Fibroblast of skin of scalp (primary cell): Measurements from ENCODE around the gene DLST. TPM values are rescaled to one million over a fixed set of nuclear protein-coding genes. Genes with fewer than 3 reads are reported as not detected.

Experiments
- DNase-seq: peaks from one replicate; pipeline ENCODE4 v3.0.0-alpha.2; 2013
- polyA plus RNA-seq, 2 experiments: library from polyadenylated mRNA; unstranded; fragments of 120-200 nt; gene quantifications; one replicate each; pipeline ENCODE4 v1.2.1, GENCODE V29; 2013; ENCODE audit not compliant: insufficient read length in 2 of 2

The DLST gene
- 81.9 TPM for polyA plus RNA-seq (2013, experiment 1 of 2; ENCODE audit: insufficient read length)
- polyA plus RNA-seq (2013, experiment 2 of 2; ENCODE audit: insufficient read length) = 79.7 TPM

DNA sequence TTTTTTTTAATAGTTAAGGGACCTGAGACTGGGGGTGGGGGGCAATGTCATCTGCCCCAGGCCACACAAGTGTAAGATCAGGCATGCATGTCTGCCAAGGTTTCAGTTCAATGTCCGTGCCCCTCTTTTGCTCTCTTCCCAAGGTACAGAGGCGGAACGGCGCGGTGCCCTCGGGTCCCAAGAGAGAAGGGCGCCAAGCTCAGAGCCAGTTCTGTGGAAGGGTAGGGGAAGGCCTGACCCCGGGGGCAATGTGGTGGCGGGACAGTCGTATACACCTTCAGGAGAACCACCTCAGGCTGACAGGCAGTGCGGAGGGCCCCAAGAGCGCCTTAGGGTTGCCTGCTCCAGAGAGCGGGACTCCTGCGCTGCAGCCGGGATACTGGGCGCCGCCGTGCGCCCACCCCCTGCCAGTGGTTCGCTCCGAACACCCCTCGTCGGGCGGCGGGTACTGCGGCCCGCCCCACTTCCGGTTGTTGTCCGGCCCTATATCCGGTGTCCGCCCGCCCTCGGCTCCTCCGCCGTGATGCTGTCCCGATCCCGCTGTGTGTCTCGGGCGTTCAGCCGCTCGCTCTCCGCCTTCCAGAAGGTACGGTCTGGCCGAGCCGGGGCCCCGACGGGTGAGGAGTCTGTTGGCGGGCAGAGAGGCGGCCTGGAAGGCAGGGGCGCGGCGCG is at the start of gene DLST:
DLST (plus strand) TSS at position 486 of the 672 bp plus-strand sequence; CDS start at position 524, 38 bp downstream.
- DNase-seq = peak; percentile 88

DNA sequence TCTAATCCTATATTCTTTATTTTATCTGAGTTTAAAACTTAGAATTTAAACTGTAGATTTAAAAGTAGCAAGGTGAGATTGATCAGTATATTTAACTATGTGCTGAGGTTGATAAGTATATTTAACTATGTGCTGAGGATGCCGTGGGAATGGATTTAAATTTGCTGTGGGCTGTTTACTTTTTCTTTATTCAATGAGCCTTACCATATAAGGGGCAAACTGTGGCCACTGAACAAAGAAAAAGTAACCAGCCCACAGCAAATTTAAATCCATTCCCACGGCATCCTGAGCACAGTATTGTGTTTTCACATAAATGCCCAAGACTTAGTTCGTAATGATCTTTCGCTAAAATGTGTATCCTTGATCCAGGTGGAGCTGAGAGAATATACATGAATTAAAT is 48.9 kb upstream of the DLST start:
- DNase-seq = no peak

DNA sequence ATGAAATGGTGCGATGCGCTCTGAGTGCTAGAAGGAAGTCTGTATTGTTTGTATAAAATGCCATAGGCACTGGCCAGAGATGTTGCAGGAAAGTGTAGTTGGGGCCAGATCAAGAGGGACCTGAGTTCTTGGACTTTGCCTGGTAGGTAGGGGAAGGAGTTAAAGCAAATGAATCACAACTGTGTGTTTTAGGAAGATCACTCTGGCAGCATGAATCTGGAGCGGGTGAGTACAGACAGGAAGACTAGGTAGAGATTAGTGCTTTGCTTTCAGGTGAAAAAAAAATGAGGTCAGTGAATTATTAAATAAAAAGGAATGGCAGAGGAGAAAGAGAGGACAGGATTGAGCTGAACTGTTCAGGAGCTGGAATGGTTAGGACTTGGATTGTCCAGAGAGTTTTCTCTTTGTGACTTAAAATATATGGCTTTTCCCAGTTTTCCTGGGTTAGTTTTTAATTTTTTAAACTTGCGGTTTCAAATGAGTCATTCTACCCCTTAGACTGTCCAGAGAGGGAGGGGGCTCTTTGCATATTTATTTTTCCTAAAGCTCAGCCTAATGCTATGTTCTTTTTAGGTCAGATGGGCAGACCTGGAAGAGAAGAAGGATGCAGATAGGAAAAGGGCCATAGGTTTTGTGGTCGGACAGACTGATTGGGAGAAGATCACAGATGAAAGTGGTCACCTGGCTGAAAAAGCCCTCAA is 46.9 kb upstream of the DLST start:
- DNase-seq = peak; percentile 34

DNA sequence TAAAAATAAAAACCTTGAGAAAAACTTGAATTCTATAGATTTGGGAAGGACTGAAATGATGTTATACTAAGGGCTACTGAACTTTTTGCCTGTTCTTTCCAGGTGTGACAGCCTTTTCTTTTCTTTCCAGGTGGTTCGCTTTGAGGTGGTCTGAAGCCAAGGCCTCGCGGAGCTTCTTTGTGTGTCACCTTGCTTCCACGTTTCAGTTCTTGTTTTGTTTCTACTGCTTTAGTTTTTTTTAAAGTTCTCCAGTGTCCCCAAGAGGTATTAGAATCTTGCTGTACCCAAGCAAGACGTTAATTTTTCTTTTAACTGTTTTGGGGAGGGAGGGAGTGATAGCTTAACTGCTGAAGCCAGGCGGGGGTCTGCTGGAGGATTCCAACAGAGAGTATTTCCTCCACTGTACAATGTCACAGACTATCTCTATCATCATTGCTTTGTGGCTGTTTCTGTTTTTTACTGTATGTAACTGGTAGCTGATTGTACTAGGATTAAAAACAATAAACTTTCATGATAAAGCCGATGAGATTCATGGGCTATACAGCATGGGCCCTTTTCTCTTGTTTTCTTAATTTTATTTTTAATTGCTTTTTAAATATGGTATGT is 46.0 kb upstream of the DLST start:
- no peak for DNase-seq

DNA sequence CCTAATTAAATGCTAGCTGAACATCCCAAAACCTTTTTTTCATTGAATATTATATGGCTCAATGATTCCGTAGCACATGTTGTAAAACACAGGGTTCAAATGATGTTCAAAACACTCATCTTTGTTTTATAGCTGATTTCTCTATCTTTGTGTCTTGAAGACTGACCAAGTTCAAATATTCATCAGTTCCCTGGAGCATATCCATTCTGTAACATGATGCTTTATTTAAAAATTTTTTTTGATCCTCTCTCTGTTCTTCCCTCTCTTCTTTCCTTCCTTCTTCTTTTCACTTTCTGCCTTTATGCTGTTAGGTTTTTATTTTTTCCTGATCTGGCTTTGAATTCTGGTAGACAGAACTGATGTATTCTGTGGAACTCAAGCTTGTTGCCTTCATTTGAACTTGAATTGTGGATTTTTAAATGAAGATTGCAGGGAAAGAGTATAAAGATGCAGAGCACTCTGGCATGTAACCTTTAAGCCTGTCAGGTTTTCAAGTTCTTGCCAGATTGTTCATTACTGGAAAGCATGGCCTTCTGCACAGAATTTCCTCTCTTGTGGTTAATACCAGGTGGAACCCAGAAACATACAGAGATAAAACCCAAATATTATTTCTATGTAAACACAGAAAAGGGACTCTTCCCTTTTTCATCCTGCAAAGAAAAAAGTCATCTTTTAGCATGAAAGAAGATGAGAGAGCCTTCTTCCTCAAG is 45.3 kb upstream of the DLST start:
- DNase-seq = no peak

DNA sequence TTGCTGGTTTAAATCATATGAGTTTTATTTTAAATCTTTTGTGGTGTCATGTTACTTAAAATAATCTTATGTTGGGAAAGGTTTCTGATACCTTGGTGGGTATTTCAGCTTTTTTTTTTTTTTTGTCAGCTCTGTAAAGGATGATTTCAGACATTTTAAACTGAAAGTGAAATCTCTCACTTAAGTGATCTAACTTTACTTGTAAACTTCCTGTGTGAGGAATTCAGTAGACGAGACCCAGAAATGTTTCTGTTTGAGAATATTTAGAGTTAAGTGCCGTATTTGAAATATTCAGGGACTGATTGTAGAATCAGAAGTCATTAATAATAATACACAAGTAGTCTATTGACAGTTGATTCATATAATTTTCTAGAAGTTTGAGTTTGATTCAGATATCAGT is 43.5 kb upstream of the DLST start:
- no peak for DNase-seq

- DNase-seq = no peak
These were observed 41.1 kb upstream of the DLST start for GRCh38 chr14:74840603-74841030.

GRCh38 chr14:74841230-74842207 is 40.2 kb upstream of the DLST start:
- no peak for DNase-seq

GRCh38 chr14:74843653-74844052 is 38.1 kb upstream of the DLST start:
- peak; percentile 91 for DNase-seq

GRCh38 chr14:74846168-74846567 is 35.5 kb upstream of the DLST start:
- DNase-seq = peak; percentile 86

GRCh38 chr14:74846968-74847665 is 34.6 kb upstream of the DLST start:
- peak; percentile 76 for DNase-seq

- DNase-seq = no peak
These were observed 32.9 kb upstream of the DLST start for GRCh38 chr14:74848768-74849167.

- DNase-seq = peak; percentile 85
These were observed 28.7 kb upstream of the DLST start for GRCh38 chr14:74852922-74853530.

DNA sequence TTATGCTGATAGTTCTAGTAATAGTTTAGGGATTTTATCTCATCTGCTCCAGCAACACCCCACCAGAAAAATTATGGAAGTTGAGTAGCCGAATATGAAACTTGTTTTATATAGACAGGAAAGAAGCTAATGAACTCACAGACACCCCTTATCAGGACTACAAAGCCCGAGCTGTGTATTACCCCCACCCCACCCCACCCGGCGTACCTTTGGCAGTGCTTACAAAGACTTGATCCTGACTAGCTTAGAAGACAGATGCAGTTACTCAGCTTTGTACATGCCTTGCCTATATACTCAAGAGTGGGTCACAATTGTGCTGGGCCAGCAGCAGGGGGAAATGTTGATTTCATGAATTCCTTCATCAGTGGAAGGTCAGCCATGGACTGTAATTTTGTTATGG is 28.1 kb upstream of the DLST start:
- DNase-seq = no peak

- no peak for DNase-seq
These were observed 26.7 kb upstream of the DLST start for GRCh38 chr14:74855021-74855420.

GRCh38 chr14:74855945-74856344 is 25.8 kb upstream of the DLST start:
- DNase-seq = no peak

GRCh38 chr14:74856366-74856765 is 25.4 kb upstream of the DLST start:
- DNase-seq = no peak

DNA sequence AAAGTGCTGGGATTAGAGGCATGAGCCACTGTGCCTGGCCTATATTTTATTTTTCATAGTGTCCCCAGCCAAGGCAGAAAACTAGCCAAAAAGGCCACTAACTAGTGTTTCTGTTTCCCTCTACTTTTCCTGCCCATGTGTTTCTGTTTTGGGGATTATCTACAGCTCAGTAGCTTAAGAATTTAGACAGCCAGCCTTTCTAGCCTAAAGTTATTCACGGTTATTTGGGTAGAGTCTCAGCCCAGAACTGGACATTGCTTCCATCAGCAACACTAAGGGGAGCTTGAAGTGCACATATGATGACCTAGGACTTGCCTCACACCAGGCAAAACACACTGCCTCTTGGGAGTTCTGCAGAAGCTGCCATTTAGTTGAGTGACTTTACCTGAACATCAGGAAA is 23.7 kb upstream of the DLST start:
- DNase-seq = peak; percentile 42

DNA sequence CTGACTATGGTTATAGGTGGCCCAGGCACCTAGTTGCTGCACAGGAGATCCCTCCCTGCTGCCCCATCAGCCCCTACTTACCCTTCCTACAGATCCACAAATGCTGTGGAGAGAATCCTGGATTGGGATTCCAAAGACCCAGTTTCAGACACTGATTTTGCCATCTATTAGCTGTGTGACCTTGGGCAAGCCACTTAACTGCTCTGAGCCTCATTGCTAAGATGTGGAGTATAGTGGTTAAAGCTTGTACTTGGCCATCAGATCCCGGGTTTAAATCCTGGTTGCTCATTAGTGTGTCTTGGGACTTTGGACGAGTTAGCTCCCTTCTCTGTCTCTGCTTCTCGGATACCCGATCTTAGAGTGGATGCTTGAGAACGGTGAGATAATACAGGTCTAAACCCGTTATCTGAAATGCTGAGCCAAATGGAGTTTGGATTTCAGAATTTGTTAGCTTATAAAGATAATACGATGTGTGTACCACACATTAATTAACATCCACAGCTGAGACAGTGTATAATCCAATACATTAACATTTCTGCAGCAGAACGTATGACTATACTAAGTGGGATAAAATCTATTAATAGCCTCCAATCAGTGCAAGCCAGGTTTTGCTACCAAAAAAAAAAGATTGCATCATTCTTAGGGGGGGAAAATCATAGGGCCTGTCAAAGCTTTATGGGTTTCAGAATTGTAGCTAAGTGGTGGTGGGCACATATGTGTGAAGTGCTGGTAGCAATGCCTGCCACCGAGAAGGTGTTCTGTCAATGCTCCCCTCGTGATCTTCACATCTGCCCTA is 21.8 kb upstream of the DLST start:
- peak; percentile 59 for DNase-seq
